Fibroblast of lung (primary cell): ENCODE results near the gene FAM174C.

Experiments used
- CTCF ChIP-seq, 2 donors: IDR thresholded peaks in 1 of 2; conservative IDR thresholded peaks in 1 of 2; 1 replicate in 1 of 2; 2 replicates in 1 of 2; pipeline ENCODE4 v1.5.1; 2011 to 2012; ENCODE audit warnings: low read length in 2 of 2, control low read depth in 1 of 2, inconsistent platforms in 1 of 2, low read depth in 1 of 2, mild to moderate bottlenecking in 1 of 2
- EZH2 ChIP-seq: IDR thresholded peaks from 2 replicates; pipeline ENCODE4 v1.5.1; 2012; ENCODE audit warnings: low read length, control low read depth, mild to moderate bottlenecking; ENCODE audit errors: missing control alignments

GRCh38 chr19:1304197-1304924, 29.0 kb downstream of the FAM174C start:
- TF ChIP-seq CTCF (conservative IDR thresholded peaks at IDR 0.05 in 1 of 2, IDR thresholded peaks at IDR 0.05 in 1 of 2; ENCODE audit: low read depth in 1 of 2, low read length in 2 of 2) (no peak), EZH2 (no peak)
